ENCODE measurements around the gene ARVCF.
"Not testable (repeated sequence)": the region's sequence is repeated elsewhere in the genome, so short reads cannot be mapped to it uniquely, and the experiment has no call there.

The ARVCF gene

DNA sequence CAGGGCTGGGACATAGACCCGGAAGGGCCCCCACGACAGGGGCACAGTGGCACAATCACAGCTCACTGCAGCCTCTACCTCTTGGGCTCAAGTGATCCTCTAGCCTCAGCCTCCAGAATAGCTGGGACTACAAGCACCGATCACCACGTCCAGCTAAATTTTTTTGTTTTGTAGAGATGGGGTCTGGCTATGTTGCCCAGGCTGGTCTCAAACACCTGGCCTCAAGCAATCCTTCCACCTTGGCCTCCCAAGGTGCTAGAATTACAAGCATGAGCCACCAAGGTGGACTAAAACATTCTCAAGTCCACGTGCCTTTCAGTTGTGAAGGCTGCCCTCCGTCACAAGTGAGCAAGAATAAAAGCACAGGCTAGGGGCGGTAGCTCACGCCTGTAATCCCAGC is 85.1 kb downstream of the ARVCF start:
- no peak for DNase-seq

DNA sequence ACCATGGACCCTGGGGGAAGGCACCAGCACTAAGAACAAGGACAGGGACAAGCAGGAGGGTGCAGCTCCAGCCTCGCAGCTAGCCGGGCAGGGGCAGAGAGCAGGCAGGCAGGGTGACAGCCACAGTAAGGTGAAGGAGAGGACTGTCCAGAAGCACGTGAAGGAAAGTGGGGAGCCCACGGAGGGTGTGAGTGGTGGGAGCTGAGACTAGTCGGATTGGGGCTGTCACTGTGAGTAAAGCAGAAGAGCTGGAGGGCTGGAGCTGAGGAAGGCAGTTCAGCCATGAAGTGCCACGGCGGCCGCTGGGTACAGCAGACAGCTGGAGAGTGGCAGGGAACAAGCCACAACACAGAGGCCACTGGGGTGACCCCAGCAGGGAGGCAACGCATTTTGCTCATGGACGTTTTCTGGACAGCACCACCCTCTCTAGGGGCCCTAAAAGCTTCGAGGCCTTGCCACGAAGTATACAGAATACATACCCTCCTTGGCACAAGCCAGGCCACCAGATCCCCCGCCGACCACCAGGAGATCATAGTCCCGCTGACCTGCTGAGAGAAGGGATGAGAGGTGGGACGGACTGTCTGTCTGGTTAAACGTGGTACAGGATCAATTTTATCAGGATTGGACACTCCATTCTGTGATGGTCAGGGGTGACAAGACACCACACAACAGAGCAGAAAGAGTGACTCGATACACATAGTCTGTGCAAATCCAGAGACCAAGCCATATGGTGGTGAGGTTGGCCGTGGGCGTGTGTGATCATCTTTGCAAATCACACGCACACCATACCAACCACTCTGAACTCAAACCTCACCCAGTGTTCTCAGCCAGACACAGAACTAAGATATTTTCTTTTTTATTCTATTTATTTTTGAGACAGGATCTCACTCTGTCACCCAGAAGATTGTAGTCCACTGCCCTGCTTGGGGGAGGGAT is 85.8 kb downstream of the ARVCF start:
- DNase-seq: no peak

DNA sequence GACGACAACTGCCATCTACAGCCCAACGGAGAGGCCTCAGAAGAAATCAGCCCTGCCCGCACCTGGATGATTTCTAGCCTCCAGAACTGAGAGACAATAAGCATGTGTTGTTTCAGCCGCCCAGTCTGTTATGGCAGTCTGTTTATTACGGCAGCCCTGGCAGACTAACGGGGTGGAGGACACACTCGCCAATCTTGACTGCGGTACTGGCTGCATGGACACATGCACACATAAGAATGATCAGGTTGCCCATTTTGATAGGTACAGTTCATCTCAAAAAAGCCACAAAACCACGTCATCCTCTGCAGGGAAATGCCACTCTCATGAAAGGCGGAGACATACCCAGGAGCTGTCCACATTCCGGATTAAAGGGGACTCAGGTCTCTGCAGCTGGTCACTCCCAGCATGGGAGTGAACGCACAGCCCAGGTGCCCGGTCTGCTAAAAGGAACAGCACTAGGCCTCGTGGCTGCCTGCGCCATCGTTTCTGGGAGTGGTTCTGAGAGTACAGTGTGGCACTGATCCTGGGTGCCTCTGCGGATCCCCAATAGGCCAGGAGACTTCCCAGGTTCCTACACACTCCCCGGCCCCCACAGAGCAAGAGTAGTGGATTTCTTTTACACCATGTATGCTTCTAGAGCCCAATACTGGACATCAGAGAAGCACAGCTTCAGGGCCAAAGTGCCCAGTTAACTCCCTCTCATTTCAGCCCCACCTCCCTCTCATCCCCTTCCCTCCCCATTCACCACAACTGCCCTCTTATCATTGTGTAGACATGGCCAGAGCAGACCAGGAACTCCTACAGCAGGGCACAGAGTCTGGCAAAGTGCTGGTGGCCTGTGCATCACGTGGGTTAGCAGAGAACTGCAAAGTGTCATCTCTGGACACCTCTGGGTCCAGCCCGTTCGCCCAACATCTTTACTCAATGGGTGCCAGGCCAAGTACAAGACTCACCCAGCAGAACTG is 86.8 kb downstream of the ARVCF start:
- DNase-seq: no peak

DNA sequence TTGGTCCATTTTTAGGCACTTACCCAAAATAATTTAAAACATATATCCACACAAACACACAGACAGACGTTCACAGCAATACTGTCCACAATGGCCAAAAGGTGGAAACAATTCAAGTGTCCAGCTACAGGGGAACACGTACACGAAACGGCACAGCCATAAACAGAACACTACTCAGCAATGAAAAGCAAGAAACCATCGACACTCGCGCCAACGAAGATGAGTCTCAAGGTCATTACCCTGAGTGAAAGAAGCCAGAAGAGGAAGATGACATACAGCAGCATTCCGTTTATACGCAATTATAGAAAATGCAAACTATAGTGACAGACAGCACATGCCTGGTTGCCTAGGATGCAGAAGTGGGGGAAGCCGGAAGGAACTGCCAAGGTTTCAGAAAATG is 88.4 kb downstream of the ARVCF start:
- DNase-seq: no peak

DNA sequence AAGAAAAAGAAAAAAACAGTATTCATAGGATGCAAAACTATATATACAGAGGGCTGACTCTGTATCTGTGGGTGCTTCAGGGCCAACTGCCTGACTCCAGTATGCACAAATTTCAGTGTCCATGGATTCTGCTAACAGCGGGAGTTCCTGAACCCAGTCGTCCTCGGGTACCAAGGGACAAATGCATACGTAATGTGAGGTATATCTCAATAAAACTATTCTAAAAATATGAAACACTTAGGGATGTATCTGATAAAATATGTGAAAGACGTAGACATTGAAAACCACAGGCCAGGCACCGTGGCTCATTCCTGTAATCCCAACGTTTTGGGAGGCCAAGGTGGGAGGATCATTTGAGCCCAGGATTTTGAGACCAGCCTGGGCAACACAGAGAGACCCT is 88.9 kb downstream of the ARVCF start:
- no peak for DNase-seq

DNA sequence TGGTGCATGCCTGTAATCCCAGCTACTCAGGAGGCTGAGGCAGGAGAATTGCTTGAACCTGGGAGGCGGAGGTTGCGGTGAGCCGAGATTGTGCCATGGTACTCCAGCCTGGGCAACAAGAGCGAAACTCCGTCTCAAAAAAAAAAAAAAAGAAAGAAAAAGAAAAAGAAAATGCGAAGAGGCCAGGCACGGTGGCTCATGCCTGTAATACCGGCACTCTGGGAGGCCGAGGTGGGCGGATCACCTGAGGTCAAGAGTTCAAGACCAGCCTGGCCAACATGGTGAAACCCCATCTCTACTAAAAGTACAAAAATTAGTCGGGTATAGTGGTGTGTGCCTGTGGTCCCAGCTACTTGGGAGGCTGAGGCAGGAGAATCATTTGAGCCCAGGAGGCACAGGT is 90.6 kb downstream of the ARVCF start:
- DNase-seq: not testable (repeated sequence)

DNA sequence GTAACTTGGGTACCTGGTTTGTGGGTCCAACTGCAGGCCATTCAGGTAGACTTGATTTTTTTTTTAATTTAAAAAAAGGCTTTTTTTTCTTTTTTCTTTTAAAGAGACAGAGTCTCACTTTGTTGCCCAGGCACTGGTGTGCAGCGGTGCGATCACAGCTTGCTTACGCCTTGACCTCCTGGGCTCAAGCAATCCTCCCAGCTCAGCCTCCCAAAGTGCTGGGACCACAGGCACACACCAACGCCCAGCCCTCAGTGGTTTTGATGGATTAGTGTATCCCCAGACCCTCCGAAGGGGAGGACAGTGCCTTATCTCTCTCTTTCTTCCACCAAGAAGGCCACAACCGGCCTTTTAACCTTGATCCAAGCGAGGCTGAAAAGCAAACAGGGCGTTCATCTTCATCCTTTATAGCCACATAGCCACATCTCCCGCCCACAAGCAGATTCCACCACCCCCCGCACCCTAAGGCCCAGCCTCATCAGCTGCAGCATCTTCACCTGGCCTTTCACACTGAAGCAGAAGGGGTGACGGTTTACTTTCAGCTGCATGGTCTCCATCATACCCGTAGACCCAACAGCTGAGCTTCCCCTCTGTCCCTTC is 92.6 kb downstream of the ARVCF start:
- no peak for DNase-seq

DNA sequence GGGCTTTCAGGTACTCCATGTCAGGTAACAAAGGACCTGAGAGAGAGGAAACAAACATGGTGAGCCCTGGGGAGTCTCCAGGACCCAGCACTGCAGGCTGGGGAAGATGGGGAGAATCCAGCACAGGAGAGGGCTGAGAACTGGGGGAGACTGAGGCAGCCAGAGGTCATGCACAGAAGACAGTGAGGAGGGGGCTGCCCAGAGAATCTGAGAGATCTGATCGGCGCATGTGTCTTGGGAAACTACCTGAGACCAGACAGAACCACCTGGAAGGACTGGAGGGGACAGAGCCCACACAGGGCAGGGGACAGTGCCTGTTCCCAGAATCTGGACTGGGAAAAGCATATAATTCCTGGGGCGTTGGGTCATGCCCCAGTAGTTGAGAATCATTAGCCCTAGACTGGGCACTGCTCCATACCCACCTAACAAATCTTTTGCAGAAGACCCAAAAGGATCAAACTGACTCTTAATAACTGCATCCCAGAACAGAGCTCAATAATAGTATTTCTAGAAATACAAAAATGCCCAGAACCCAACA is 95.0 kb downstream of the ARVCF start:
- no peak for DNase-seq
